GM18526 (cell line): ENCODE results near the gene SLC22A5.

ENCODE experiments used
- POLR2A ChIP-seq: IDR thresholded peaks from 3 replicates; pipeline ENCODE4 v1.6.1; 2011; ENCODE audit not compliant: insufficient read length; ENCODE audit errors: extremely low read depth

SLC22A5 gene

GRCh38 chr5:132378580-132378979 is 9.1 kb downstream of the SLC22A5 start:
- no peak for TF ChIP-seq POLR2A

- TF ChIP-seq POLR2A: no peak
Observed at GRCh38 chr5:132380047-132380446, 10.5 kb downstream of the SLC22A5 start.

GRCh38 chr5:132380741-132381140 is 11.2 kb downstream of the SLC22A5 start:
- no peak for TF ChIP-seq POLR2A

- TF ChIP-seq POLR2A: no peak
Observed at GRCh38 chr5:132381614-132382013, 12.1 kb downstream of the SLC22A5 start.

- no peak for TF ChIP-seq POLR2A
Observed at GRCh38 chr5:132383261-132383660, 13.8 kb downstream of the SLC22A5 start.

- no peak for TF ChIP-seq POLR2A
Observed at GRCh38 chr5:132383984-132384383, 14.5 kb downstream of the SLC22A5 start.

- TF ChIP-seq POLR2A: no peak
Observed at GRCh38 chr5:132384506-132385050, 15.1 kb downstream of the SLC22A5 start.

GRCh38 chr5:132385326-132386105 is 16.0 kb downstream of the SLC22A5 start:
- TF ChIP-seq POLR2A: no peak

- no peak for TF ChIP-seq POLR2A
Observed at GRCh38 chr5:132386644-132387286, 17.3 kb downstream of the SLC22A5 start.

- no peak for TF ChIP-seq POLR2A
Observed at GRCh38 chr5:132387640-132388117, 18.2 kb downstream of the SLC22A5 start.

- no peak for TF ChIP-seq POLR2A
Observed at GRCh38 chr5:132388244-132389050, 18.9 kb downstream of the SLC22A5 start.

- no peak for TF ChIP-seq POLR2A
Observed at GRCh38 chr5:132389051-132389331, 19.5 kb downstream of the SLC22A5 start.

- no peak for TF ChIP-seq POLR2A
Observed at GRCh38 chr5:132389585-132390286, 20.2 kb downstream of the SLC22A5 start.

GRCh38 chr5:132391247-132391646 is 21.7 kb downstream of the SLC22A5 start:
- no peak for TF ChIP-seq POLR2A

GRCh38 chr5:132391870-132392269 is 22.4 kb downstream of the SLC22A5 start:
- no peak for TF ChIP-seq POLR2A

- no peak for TF ChIP-seq POLR2A
Observed at GRCh38 chr5:132392411-132392810, 22.9 kb downstream of the SLC22A5 start.
